WERI-Rb-1 (cell line): Measurements from ENCODE around the gene KCTD17.
A peak's percentile ranks its signal among the peaks of the same experiment; 100 is the strongest.

Experiments
- DNase-seq: peaks from one replicate; pipeline ENCODE4 v3.0.0-alpha.2; 2020
- H3K27ac ChIP-seq: fragments of 250-450 bp; sonication (Bioruptor Pico); 2 replicates; pipeline ENCODE4 v1.5.1; 2020; ENCODE audit warnings: mild to moderate bottlenecking, moderate library complexity
- H3K27me3 ChIP-seq: fragments of 250-450 bp; sonication (Bioruptor Pico); 2 replicates; pipeline ENCODE4 v1.5.1; 2021; ENCODE audit warnings: mild to moderate bottlenecking, low read depth, moderate library complexity; ENCODE audit not compliant: insufficient read depth, severe bottlenecking
- H3K36me3 ChIP-seq: fragments of 250-450 bp; sonication (Bioruptor Pico); 2 replicates; pipeline ENCODE4 v1.5.1; 2020; ENCODE audit warnings: mild to moderate bottlenecking, moderate library complexity
- H3K4me3 ChIP-seq: 2 replicates; pipeline ENCODE4 v1.5.1; 2011; ENCODE audit warnings: low read depth, mild to moderate bottlenecking, control low read depth, low read length
- H3K9me3 ChIP-seq: fragments of 250-450 bp; sonication (Bioruptor Pico); 2 replicates; pipeline ENCODE4 v1.5.1; 2021; ENCODE audit warnings: mild to moderate bottlenecking, moderate library complexity; ENCODE audit not compliant: severe bottlenecking
- CTCF ChIP-seq: IDR thresholded peaks from 2 replicates; pipeline ENCODE4 v1.5.1; 2011; ENCODE audit warnings: low read depth, mild to moderate bottlenecking, control low read depth, inconsistent platforms, low read length

Gene KCTD17

GRCh38 chr22:37047006-37047405, 4.5 kb upstream of the KCTD17 start:
- no peak for TF ChIP-seq CTCF
- H3K9me3 ChIP-seq: no peaks in the 10 kb centered on the region
- peak overlapping the region; percentile 84 for H3K27ac ChIP-seq
- H3K27me3 ChIP-seq: no peaks in the 10 kb centered on the region
- no peak overlapping the region for H3K4me3 ChIP-seq
- peak; percentile 86 for DNase-seq
- no peaks in the 10 kb centered on the region for H3K36me3 ChIP-seq

GRCh38 chr22:37048133-37048532, 3.4 kb upstream of the KCTD17 start:
- no peak for TF ChIP-seq CTCF
- DNase-seq: no peak
- Histone ChIP-seq H3K9me3 (no peaks in the 10 kb centered on the region), H3K4me3 (no peak overlapping the region), H3K27ac (peak overlapping the region; percentile 84), H3K36me3 (peaks cover under 1% of the 10 kb centered on the region), H3K27me3 (no peaks in the 10 kb centered on the region)

- DNase-seq: no peak
- no peaks in the 10 kb centered on the region for H3K27me3 ChIP-seq
- no peak overlapping the region for H3K27ac ChIP-seq
- H3K9me3 ChIP-seq: no peaks in the 10 kb centered on the region
- no peak for TF ChIP-seq CTCF
- no peak overlapping the region for H3K4me3 ChIP-seq
- H3K36me3 ChIP-seq: peaks cover 5% of the 10 kb centered on the region
Observed at GRCh38 chr22:37049224-37049623, 2.3 kb upstream of the KCTD17 start.

GRCh38 chr22:37050913-37051312, 629 bp upstream of the KCTD17 start:
- no peaks in the 10 kb centered on the region for H3K27me3 ChIP-seq
- DNase-seq: no peak
- H3K4me3 ChIP-seq: no peak overlapping the region
- H3K36me3 ChIP-seq: peaks cover 8% of the 10 kb centered on the region
- no peak for TF ChIP-seq CTCF
- no peaks in the 10 kb centered on the region for H3K9me3 ChIP-seq
- H3K27ac ChIP-seq: no peak overlapping the region

GRCh38 chr22:37052386-37053309, 1.1 kb downstream of the KCTD17 start:
- TF ChIP-seq CTCF: no peak
- H3K36me3 ChIP-seq: peaks cover 26% of the 10 kb centered on the region
- no peaks in the 10 kb centered on the region for H3K9me3 ChIP-seq
- H3K27me3 ChIP-seq: no peaks in the 10 kb centered on the region
- no peak for DNase-seq
- H3K27ac ChIP-seq: peak overlapping the region; percentile 89
- H3K4me3 ChIP-seq: peak overlapping the region; percentile 63
